Natural killer cell (primary cell): Measurements from ENCODE around the gene PPP2R3B. TPM values are rescaled to one million over a fixed set of nuclear protein-coding genes. Genes with fewer than 3 reads are reported as not detected.
"Not testable (repeated sequence)": the region's sequence is repeated elsewhere in the genome, so short reads cannot be mapped to it uniquely, and the experiment has no call there.

Experiments used
- ATAC-seq, 3 donors: fragments of 150-1000 bp in 2 of 3; fragments of 200-7000 bp in 1 of 3; cut with Tn5 transposase; 1 replicate in 1 of 3; 2 replicates in 2 of 3; pipeline ENCODE4 v1.10.0; 2021; ENCODE audit warnings: mild to moderate bottlenecking in 2 of 3, moderate library complexity in 2 of 3
- DNase-seq, 2 donors: peaks; one replicate each; pipeline versions ENCODE4 v3.0.0 to v3.0.0-alpha.2; 2013 to 2021; ENCODE audit warnings: mixed read lengths in 1 of 2
- H3K27ac ChIP-seq: one replicate; pipeline ENCODE4 v1.5.1; 2013; ENCODE audit warnings: mild to moderate bottlenecking, low read length
- H3K27me3 ChIP-seq: one replicate; pipeline ENCODE4 v1.6.1; 2013; ENCODE audit warnings: low read length; ENCODE audit not compliant: control insufficient read depth, insufficient read depth
- H3K36me3 ChIP-seq: one replicate; pipeline ENCODE4 v1.6.1; 2013; ENCODE audit warnings: low read length; ENCODE audit not compliant: control insufficient read depth, insufficient read depth
- H3K4me1 ChIP-seq: one replicate; pipeline ENCODE4 v1.6.1; 2013; ENCODE audit warnings: low read length; ENCODE audit not compliant: control insufficient read depth, insufficient read depth
- H3K4me3 ChIP-seq: one replicate; pipeline ENCODE4 v1.5.1; 2013; ENCODE audit warnings: low read length
- H3K9me3 ChIP-seq: one replicate; pipeline ENCODE4 v1.6.1; 2013; ENCODE audit warnings: low read length; ENCODE audit not compliant: control insufficient read depth, insufficient read depth
- H3K27ac Mint-ChIP-seq, 2 donors: one replicate each; pipeline ENCODE4 v1.8.0; 2022; ENCODE audit warnings: mild to moderate bottlenecking in 2 of 2, mixed read lengths in 2 of 2, moderate library complexity in 1 of 2
- H3K27me3 Mint-ChIP-seq, 2 donors: one replicate each; pipeline ENCODE4 v1.8.0; 2022; ENCODE audit warnings: low read depth in 2 of 2, mixed read lengths in 2 of 2
- H3K36me3 Mint-ChIP-seq: one replicate; pipeline ENCODE4 v1.8.0; 2022; ENCODE audit warnings: mixed read lengths
- H3K4me1 Mint-ChIP-seq, 2 donors: one replicate each; pipeline ENCODE4 v1.8.0; 2022; ENCODE audit warnings: mixed read lengths in 2 of 2
- H3K4me3 Mint-ChIP-seq: one replicate; pipeline ENCODE4 v1.8.0; 2022; ENCODE audit warnings: mild to moderate bottlenecking, moderate library complexity, mixed read lengths
- H3K9me3 Mint-ChIP-seq, 2 donors: one replicate each; pipeline ENCODE4 v1.8.0; 2022; ENCODE audit warnings: mixed read lengths in 2 of 2
- CTCF ChIP-seq: fragments of 200-600 bp; IDR thresholded peaks from one replicate; pipeline ENCODE4 v1.8.0; 2022; ENCODE audit warnings: antibody characterized with exemption
- WGBS: methylation state at CpG from one replicate; pipeline ENCODE4 v1.1.7; 2013; ENCODE audit warnings: missing lambda C conversion rate; ENCODE audit not compliant: insufficient coverage; 5-methylcytosine and 5-hydroxymethylcytosine counted together
- intact Hi-C: fragments of 100-400 bp; cut with micrococcal nuclease; formaldehyde crosslinking; loops from one replicate; pipeline ENCODE4 v1.14.2; 2022
- total RNA-seq, 4 donors: library from RNA; stranded (reverse); fragments of 120-200 nt in 1 of 4; gene quantifications; one replicate each; pipeline versions ENCODE4 v1.2.3 to v1.2.4, GENCODE V29; 2013 to 2022

The PPP2R3B gene
- total RNA-seq, 3 donors from 2014 or later (not counting 1 experiment from before 2014, with no cell fraction given) = 14.0 to 19.4 (median 14.6) TPM

GRCh38 chrX:307261-308111, 79.2 kb downstream of the PPP2R3B start:
- intact Hi-C loops = no loop called here
- Mint-ChIP-seq H3K9me3 (no peaks in the 10 kb centered on the region), H3K36me3 (no peaks in the 10 kb centered on the region), H3K4me3 (no peak overlapping the region), H3K27ac (no peak overlapping the region), H3K4me1 (peaks cover 0 to 7% of the 10 kb centered on the region in 2 donors), H3K27me3 (no peaks in the 10 kb centered on the region)
- no peak for TF ChIP-seq CTCF
- Histone ChIP-seq H3K36me3 (peaks cover 51% of the 10 kb centered on the region), H3K27ac (no peak overlapping the region), H3K4me1 (no peaks in the 10 kb centered on the region), H3K4me3 (no peak overlapping the region), H3K9me3 (no peaks in the 10 kb centered on the region), H3K27me3 (no peaks in the 10 kb centered on the region)
- 98% methylated on average over 58 of the region's 58 CpGs for WGBS
- ATAC-seq (no peak), DNase-seq (no peak)

- H3K4me3 ChIP-seq, DNase-seq, H3K9me3 Mint-ChIP-seq, H3K27me3 Mint-ChIP-seq, H3K4me1 Mint-ChIP-seq, H3K27ac Mint-ChIP-seq, H3K27ac ChIP-seq, H3K27me3 ChIP-seq, H3K9me3 ChIP-seq, H3K4me3 Mint-ChIP-seq, H3K36me3 Mint-ChIP-seq, ATAC-seq, H3K4me1 ChIP-seq, intact Hi-C loops: not testable (repeated sequence)
- WGBS = 97% methylated on average over 3 of the region's 3 CpGs
- H3K36me3 ChIP-seq = peaks cover 44% of the 10 kb centered on the region
Observed at GRCh38 chrX:306614-307251, 80.0 kb downstream of the PPP2R3B start.

GRCh38 chrX:305781-306613, 80.7 kb downstream of the PPP2R3B start:
- H3K9me3 ChIP-seq, H3K4me1 ChIP-seq, H3K4me3 ChIP-seq, H3K9me3 Mint-ChIP-seq, intact Hi-C loops, H3K27me3 ChIP-seq, H3K36me3 Mint-ChIP-seq, H3K27ac ChIP-seq, ATAC-seq, DNase-seq, H3K27ac Mint-ChIP-seq, H3K4me1 Mint-ChIP-seq, H3K27me3 Mint-ChIP-seq, H3K4me3 Mint-ChIP-seq: not testable (repeated sequence)
- H3K36me3 ChIP-seq = peaks cover 36% of the 10 kb centered on the region
- WGBS = 96% methylated on average over 12 of the region's 12 CpGs

GRCh38 chrX:302975-303374, 83.7 kb downstream of the PPP2R3B start:
- Mint-ChIP-seq H3K4me1 (no peaks in the 10 kb centered on the region), H3K27ac (peak overlapping the region in 1 of 2 donors; percentile 23), H3K27me3 (no peaks in the 10 kb centered on the region), H3K36me3 (no peaks in the 10 kb centered on the region), H3K9me3 (no peaks in the 10 kb centered on the region), H3K4me3 (no peak overlapping the region)
- Histone ChIP-seq H3K4me3 (no peak overlapping the region), H3K9me3 (no peaks in the 10 kb centered on the region), H3K27me3 (no peaks in the 10 kb centered on the region), H3K27ac (no peak overlapping the region), H3K36me3 (peaks cover 24% of the 10 kb centered on the region), H3K4me1 (no peaks in the 10 kb centered on the region)
- no peak for TF ChIP-seq CTCF
- no peak for ATAC-seq
- no peak for DNase-seq
- 98% methylated on average over 17 of the region's 19 CpGs for WGBS
- intact Hi-C loops = no loop called here
